Measurements from ENCODE around the gene ACOT8.

The ACOT8 gene

DNA sequence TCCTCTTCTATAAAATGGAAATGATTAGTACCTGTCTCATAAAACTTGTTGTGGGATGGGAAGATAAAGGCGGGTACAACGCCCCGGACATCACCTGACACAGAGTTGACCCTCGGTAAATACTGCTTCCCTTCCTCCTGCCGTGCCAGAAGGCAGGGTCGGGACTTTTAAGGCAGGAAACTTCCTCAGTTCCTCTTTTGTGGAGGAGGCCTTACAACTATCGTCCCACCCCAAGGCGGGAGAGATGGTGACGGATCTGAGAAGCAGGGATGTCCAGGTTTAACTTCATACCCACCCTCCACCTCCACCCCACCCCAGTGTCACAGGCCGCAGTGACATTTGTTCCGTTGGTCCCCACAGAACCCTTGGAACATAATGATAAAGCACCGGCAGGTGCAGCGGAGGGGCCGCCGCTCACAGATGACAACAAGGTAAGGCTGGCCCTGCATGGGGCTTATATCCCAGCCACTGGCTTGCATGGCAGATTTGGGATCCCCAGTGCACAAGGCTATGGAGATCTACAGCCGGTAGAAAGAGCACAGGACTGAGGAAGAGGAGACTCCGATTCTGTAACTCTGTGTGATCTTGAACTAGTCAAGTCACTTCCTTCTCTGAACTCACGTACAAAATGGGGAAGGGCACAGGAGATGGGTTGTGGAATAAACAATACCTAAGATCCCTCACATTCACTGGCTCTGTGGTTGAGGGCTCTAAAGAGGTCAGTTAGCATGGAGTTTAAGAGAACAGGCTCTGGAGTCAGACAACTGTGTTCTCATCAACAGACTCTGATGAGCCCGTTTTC, 64.7 kb downstream of the ACOT8 start:
- DNase-seq (ENCODE audit: low spot score), result peak; percentile 31

Measured in germinal center (tissue), 1 donor.